NT2/D1 (cell line): ENCODE measurements around the gene POLR1A.

Experiments
- SUZ12 ChIP-seq: IDR thresholded peaks from 2 replicates; pipeline ENCODE4 v1.6.1; 2011; ENCODE audit not compliant: insufficient read length, insufficient read depth; ENCODE audit errors: extremely low read depth
- YY1 ChIP-seq: IDR thresholded peaks from 2 replicates; pipeline ENCODE4 v1.6.1; 2011; ENCODE audit not compliant: insufficient read length, insufficient read depth
- ZNF274 ChIP-seq: IDR thresholded peaks from 2 replicates; pipeline ENCODE4 v1.6.1; 2011; ENCODE audit warnings: mild to moderate bottlenecking, low read depth, low read length

DNA sequence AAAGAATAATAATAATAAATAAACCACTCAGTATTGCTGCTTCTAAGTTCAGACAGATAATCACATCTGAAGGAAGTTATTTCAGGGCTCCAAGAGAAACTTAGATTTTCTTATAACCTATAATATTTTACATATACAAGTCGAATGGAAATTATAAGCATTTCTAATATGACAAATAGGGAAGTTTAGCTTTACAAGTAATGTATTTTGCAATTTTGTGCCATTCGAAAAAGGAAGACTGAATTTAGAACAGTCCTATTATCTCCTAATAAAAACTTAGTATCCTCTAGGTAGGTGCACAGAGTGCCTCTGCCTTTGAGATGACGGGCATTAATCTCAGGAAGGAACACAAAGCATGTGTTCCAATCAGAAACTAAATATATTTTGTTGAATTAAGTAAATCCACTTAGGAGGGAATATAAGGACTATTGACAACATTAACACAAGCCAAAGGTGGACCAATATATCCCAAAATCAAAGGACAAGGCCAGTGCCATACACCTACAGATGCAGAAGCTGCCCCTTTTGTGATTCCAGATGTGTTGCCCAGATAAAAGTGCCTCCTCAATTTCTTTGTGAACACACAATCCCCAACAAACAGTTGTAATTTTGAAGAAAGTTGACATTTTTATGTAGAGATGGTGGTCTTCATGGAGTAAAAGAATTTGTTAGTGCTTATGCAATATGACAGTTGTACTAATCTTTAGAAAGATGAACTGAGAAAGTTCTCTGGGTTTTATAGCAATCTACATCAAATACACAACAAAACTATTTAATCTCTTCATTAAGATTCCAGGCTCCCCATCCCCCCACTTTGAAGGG lies 37.0 kb upstream of the POLR1A start:
- TF ChIP-seq ZNF274 (no peak), YY1 (no peak), SUZ12 (no peak)
